Measurements from ENCODE around the gene ABTB2. TPM values are rescaled to one million over a fixed set of nuclear protein-coding genes. Genes with fewer than 3 reads are reported as not detected.
A peak's percentile ranks its signal among the peaks of the same experiment; 100 is the strongest.

ABTB2 gene
- total and polyA plus RNA-seq, 2 donors (not counting 1 experiment from before 2014, with no cell fraction given), result 1.0 to 5.8 TPM

DNA sequence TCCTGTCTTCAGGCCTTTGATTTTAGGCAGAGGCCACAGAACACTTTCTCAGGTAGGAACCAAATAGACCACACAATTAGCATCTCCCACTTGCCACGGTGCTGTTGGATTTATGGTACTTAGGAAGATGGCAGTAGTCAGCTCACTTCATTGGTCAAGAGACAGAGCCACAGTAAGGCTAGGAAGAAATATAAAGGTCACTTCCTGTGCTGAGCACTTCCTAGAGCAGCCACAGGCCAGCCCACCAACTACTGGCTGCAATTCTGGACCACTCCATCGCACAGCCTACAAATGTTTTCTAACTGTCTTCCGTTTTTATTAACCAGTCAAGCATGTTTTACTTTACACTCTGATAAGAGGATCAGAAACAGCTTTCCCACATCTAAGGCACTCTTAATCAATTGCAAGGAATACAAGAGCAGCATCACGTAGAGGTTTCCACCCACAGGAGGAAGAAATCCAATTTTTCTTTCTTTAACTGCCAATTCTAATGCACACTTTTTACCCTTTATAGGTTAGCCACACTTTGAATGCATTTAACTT is 54.7 kb downstream of the ABTB2 start:
- peak in 1 of 2 donors; percentile 40 for DNase-seq (ENCODE audit: low read depth in 2 of 2)
- no peaks in the 10 kb centered on the region for H4K20me1 ChIP-seq (ENCODE audit: control insufficient read depth, extremely low read depth, insufficient read depth, low read length)
- H2AFZ ChIP-seq (ENCODE audit: low read length), result no peak overlapping the region
- no peaks in the 10 kb centered on the region for H3K36me3 ChIP-seq (ENCODE audit: control insufficient read depth, insufficient read depth, low read length)
- H3K79me2 ChIP-seq (ENCODE audit: control insufficient read depth, insufficient read depth, low read length), result no peaks in the 10 kb centered on the region
- no peak overlapping the region for H3K4me2 ChIP-seq (ENCODE audit: extremely low read depth, insufficient read depth, low read length)
- TF ChIP-seq, protein P1, sequence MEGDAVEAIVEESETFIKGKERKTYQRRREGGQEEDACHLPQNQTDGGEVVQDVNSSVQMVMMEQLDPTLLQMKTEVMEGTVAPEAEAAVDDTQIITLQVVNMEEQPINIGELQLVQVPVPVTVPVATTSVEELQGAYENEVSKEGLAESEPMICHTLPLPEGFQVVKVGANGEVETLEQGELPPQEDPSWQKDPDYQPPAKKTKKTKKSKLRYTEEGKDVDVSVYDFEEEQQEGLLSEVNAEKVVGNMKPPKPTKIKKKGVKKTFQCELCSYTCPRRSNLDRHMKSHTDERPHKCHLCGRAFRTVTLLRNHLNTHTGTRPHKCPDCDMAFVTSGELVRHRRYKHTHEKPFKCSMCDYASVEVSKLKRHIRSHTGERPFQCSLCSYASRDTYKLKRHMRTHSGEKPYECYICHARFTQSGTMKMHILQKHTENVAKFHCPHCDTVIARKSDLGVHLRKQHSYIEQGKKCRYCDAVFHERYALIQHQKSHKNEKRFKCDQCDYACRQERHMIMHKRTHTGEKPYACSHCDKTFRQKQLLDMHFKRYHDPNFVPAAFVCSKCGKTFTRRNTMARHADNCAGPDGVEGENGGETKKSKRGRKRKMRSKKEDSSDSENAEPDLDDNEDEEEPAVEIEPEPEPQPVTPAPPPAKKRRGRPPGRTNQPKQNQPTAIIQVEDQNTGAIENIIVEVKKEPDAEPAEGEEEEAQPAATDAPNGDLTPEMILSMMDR (conservative IDR thresholded peaks at IDR 0.05 in 1 of 2, IDR thresholded peaks at IDR 0.05 in 1 of 2; ENCODE audit: low read depth in 1 of 2, low read length in 2 of 2), result no peak
- no peak for TF ChIP-seq EZH2 (IDR thresholded peaks at IDR 0.05; ENCODE audit: low read length, missing control alignments)
- H3K9ac ChIP-seq (ENCODE audit: insufficient read depth, low read length), result no peak overlapping the region
- H3K9me3 ChIP-seq (ENCODE audit: control insufficient read depth, insufficient read depth, low read depth, low read length), result no peaks in the 10 kb centered on the region
- H3K4me3 ChIP-seq (replicated peaks in 1 of 4; ENCODE audit: control extremely low read depth in 1 of 4, insufficient read depth in 1 of 4, low read depth in 3 of 4, low read length in 4 of 4), result no peak overlapping the region
- H3K4me1 ChIP-seq (ENCODE audit: control insufficient read depth, extremely low read depth, insufficient read depth, low read length), result peaks cover 8% of the 10 kb centered on the region
- no peak overlapping the region for H3K27ac ChIP-seq (ENCODE audit: insufficient read depth, low read length)
- no peaks in the 10 kb centered on the region for H3K27me3 ChIP-seq (ENCODE audit: control insufficient read depth, insufficient read depth, low read length)

DNA sequence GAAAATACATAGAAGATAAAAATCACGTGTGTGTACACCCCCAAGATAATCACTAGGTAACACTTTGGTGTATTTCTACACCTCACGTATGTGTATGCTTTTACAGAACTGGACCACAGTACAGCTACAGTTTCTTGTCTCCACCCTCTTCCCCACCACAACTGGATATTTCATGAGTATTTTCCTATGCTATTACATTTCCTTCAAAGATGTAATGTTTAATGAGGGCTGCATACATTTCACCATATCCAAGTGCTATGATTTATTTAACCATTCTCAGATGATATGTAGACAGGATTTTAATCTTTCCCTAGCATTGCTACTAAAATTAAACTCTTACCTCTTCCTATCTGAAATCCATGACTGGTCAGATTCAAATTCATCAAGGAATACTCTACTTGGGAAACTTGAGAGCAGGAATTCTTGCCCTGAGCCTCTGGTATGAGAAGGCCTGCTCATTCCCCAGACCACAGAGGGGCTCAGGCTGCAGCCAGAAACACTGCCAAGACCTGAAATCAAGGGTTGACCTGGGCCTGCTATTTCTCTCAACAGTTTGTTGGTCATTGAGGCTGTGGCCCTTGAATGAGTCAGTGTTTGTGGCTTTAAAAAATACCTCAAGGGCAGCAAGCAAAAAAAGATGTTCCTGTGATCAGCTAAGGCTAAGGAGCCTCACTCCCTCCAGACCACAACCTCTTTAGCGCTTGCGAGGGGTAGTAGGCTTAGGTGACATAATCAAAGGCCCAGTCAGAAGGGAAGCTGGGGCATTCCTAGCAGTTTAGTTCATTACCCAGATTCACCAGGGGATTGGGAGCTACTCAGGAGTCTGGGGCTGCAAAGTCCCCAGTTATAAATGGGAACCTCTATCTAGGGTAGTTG is 55.5 kb downstream of the ABTB2 start:
- Histone ChIP-seq H3K27me3 (ENCODE audit: control insufficient read depth, insufficient read depth, low read length) (no peaks in the 10 kb centered on the region), H3K79me2 (ENCODE audit: control insufficient read depth, insufficient read depth, low read length) (no peaks in the 10 kb centered on the region), H3K4me3 (replicated peaks in 1 of 4; ENCODE audit: control extremely low read depth in 1 of 4, insufficient read depth in 1 of 4, low read depth in 3 of 4, low read length in 4 of 4) (no peak overlapping the region), H3K27ac (ENCODE audit: insufficient read depth, low read length) (no peak overlapping the region), H3K36me3 (ENCODE audit: control insufficient read depth, insufficient read depth, low read length) (no peaks in the 10 kb centered on the region), H3K9me3 (ENCODE audit: control insufficient read depth, insufficient read depth, low read depth, low read length) (no peaks in the 10 kb centered on the region), H3K4me1 (ENCODE audit: control insufficient read depth, extremely low read depth, insufficient read depth, low read length) (peaks cover 8% of the 10 kb centered on the region), H4K20me1 (ENCODE audit: control insufficient read depth, extremely low read depth, insufficient read depth, low read length) (no peaks in the 10 kb centered on the region), H3K9ac (ENCODE audit: insufficient read depth, low read length) (no peak overlapping the region), H3K4me2 (ENCODE audit: extremely low read depth, insufficient read depth, low read length) (peak overlapping the region; percentile 16), H2AFZ (ENCODE audit: low read length) (no peak overlapping the region)
- DNase-seq (ENCODE audit: low read depth in 2 of 2), result peak; percentile 92 to 100
- no peak for TF ChIP-seq EZH2 (IDR thresholded peaks at IDR 0.05; ENCODE audit: low read length, missing control alignments)
- TF ChIP-seq, protein P1 (conservative IDR thresholded peaks at IDR 0.05 in 1 of 2, IDR thresholded peaks at IDR 0.05 in 1 of 2; ENCODE audit: low read depth in 1 of 2, low read length in 2 of 2), result no peak

DNA sequence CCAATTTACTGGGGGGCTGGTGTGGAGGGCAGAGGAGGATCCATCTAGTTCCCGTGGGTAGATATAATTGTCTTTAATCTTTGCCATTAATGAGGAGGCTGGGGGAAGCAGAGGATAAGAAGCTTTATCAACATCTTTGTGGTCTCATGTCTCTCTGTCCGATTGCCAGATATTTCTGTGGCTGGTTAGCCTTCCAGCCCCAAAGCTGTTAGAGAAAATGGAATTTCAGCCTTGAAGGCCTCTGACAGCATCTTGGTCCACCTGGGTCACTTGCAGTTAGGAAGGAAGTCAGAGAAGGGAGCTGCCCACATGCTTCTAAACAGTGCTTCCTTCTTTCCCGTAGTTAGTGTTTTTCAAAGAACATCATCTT is 56.9 kb downstream of the ABTB2 start:
- no peak overlapping the region for H3K4me2 ChIP-seq (ENCODE audit: extremely low read depth, insufficient read depth, low read length)
- TF ChIP-seq, protein P1 (conservative IDR thresholded peaks at IDR 0.05 in 1 of 2, IDR thresholded peaks at IDR 0.05 in 1 of 2; ENCODE audit: low read depth in 1 of 2, low read length in 2 of 2), result no peak
- no peak for TF ChIP-seq EZH2 (IDR thresholded peaks at IDR 0.05; ENCODE audit: low read length, missing control alignments)
- no peak overlapping the region for H3K9ac ChIP-seq (ENCODE audit: insufficient read depth, low read length)
- peaks cover 8% of the 10 kb centered on the region for H3K4me1 ChIP-seq (ENCODE audit: control insufficient read depth, extremely low read depth, insufficient read depth, low read length)
- peak in 1 of 2 donors; percentile 74 for DNase-seq (ENCODE audit: low read depth in 2 of 2)
- no peaks in the 10 kb centered on the region for H3K27me3 ChIP-seq (ENCODE audit: control insufficient read depth, insufficient read depth, low read length)
- no peaks in the 10 kb centered on the region for H3K36me3 ChIP-seq (ENCODE audit: control insufficient read depth, insufficient read depth, low read length)
- H3K4me3 ChIP-seq (replicated peaks in 1 of 4; ENCODE audit: control extremely low read depth in 1 of 4, insufficient read depth in 1 of 4, low read depth in 3 of 4, low read length in 4 of 4), result no peak overlapping the region
- H3K27ac ChIP-seq (ENCODE audit: insufficient read depth, low read length), result no peak overlapping the region
- H2AFZ ChIP-seq (ENCODE audit: low read length), result no peak overlapping the region
- no peaks in the 10 kb centered on the region for H3K79me2 ChIP-seq (ENCODE audit: control insufficient read depth, insufficient read depth, low read length)
- H3K9me3 ChIP-seq (ENCODE audit: control insufficient read depth, insufficient read depth, low read depth, low read length), result no peaks in the 10 kb centered on the region
- no peaks in the 10 kb centered on the region for H4K20me1 ChIP-seq (ENCODE audit: control insufficient read depth, extremely low read depth, insufficient read depth, low read length)
